CD4-positive, alpha-beta T cell (primary cell): Measurements from ENCODE around the gene CDC25A. TPM values are rescaled to one million over a fixed set of nuclear protein-coding genes. Genes with fewer than 3 reads are reported as not detected.

Experiments used
- ATAC-seq: fragments of 200-7000 bp; cut with Tn5 transposase; one replicate; pipeline ENCODE4 v1.10.0; 2022; ENCODE audit warnings: mild to moderate bottlenecking; ENCODE audit not compliant: poor library complexity
- CTCF ChIA-PET: fragments of 350-600 bp; sonication (Branson Sonifier 250); formaldehyde crosslinking; loops from one replicate; lab custom pipeline; 2021; ENCODE audit warnings: antibody characterized with exemption, inconsistent platforms; lab: Charles Lee
- POLR2A ChIA-PET: fragments of 350-600 bp; sonication (Branson Sonifier 250); formaldehyde crosslinking; loops from one replicate; lab custom pipeline; 2021; ENCODE audit warnings: antibody characterized with exemption, inconsistent platforms; lab: Charles Lee
- DNase-seq, 14 experiments: peaks; one replicate each; pipeline ENCODE4 v3.0.0-alpha.2; 2013 to 2020; ENCODE audit warnings: mixed read lengths in 2 of 14
- H3K27ac ChIP-seq, 2 donors: one replicate each; pipeline versions ENCODE4 v1.5.1 to v1.7.0; 2013; ENCODE audit warnings: low read length in 2 of 2, low read depth in 1 of 2, mild to moderate bottlenecking in 1 of 2
- H3K27me3 ChIP-seq, 2 experiments: 1 replicate in 1 of 2; 2 replicates in 1 of 2; pipeline versions ENCODE4 v1.6.1 to v1.7.0; 2013; ENCODE audit warnings: low read length in 2 of 2, control low read depth in 1 of 2, mild to moderate bottlenecking in 1 of 2, moderate library complexity in 1 of 2; ENCODE audit not compliant: insufficient read depth in 2 of 2, control insufficient read depth in 1 of 2
- H3K36me3 ChIP-seq: one replicate; pipeline ENCODE4 v1.6.1; 2013; ENCODE audit warnings: low read length, control low read depth; ENCODE audit not compliant: insufficient read depth
- H3K4me1 ChIP-seq: one replicate; pipeline ENCODE4 v1.6.1; 2013; ENCODE audit warnings: low read length, control low read depth; ENCODE audit not compliant: insufficient read depth
- H3K4me3 ChIP-seq: one replicate; pipeline ENCODE4 v1.5.1; 2013; ENCODE audit warnings: mild to moderate bottlenecking, low read length, moderate library complexity
- H3K9me3 ChIP-seq, 2 experiments: 1 replicate in 1 of 2; 2 replicates in 1 of 2; pipeline versions ENCODE4 v1.6.1 to v1.7.0; 2013; ENCODE audit warnings: low read length in 2 of 2, mild to moderate bottlenecking in 2 of 2, control low read depth in 1 of 2, moderate library complexity in 1 of 2; ENCODE audit not compliant: control insufficient read depth in 1 of 2, insufficient read depth in 1 of 2
- H3K27ac Mint-ChIP-seq: one replicate; pipeline ENCODE4 v1.8.0; 2020; ENCODE audit warnings: mixed read lengths
- H3K27me3 Mint-ChIP-seq: one replicate; pipeline ENCODE4 v1.8.0; 2021; ENCODE audit warnings: mixed read lengths
- H3K36me3 Mint-ChIP-seq: one replicate; pipeline ENCODE4 v1.8.0; 2021; ENCODE audit warnings: low read depth, mixed read lengths
- H3K4me1 Mint-ChIP-seq: one replicate; pipeline ENCODE4 v1.8.0; 2021; ENCODE audit warnings: low read depth, mixed read lengths
- H3K4me3 Mint-ChIP-seq: one replicate; pipeline ENCODE4 v1.8.0; 2020; ENCODE audit warnings: mild to moderate bottlenecking, mixed read lengths
- H3K9me3 Mint-ChIP-seq: one replicate; pipeline ENCODE4 v1.8.0; 2020; ENCODE audit warnings: mixed read lengths
- CTCF ChIP-seq: fragments of 200-600 bp; IDR thresholded peaks from one replicate; pipeline ENCODE4 v1.8.0; 2022; ENCODE audit warnings: antibody characterized with exemption, mild to moderate bottlenecking
- intact Hi-C, 2 experiments: fragments of 100-400 bp; cut with DNase I in 1 of 2; cut with micrococcal nuclease in 1 of 2; formaldehyde crosslinking; loops; one replicate each; pipeline versions ENCODE4 v1.15.1 to v1.9.0; 2023 to 2025; cut with DNase I, micrococcal nuclease
- total RNA-seq, 174 experiments: library from RNA in 2 of 174; stranded (reverse) in 2 of 174; gene quantifications; one replicate each; pipeline ENCODE4 v1.2.3 and lab custom pipeline; 2021 to 2026

Gene CDC25A
- total RNA-seq, 2 experiments from 2014 or later: 0.14 TPM; not detected in 1

DNA sequence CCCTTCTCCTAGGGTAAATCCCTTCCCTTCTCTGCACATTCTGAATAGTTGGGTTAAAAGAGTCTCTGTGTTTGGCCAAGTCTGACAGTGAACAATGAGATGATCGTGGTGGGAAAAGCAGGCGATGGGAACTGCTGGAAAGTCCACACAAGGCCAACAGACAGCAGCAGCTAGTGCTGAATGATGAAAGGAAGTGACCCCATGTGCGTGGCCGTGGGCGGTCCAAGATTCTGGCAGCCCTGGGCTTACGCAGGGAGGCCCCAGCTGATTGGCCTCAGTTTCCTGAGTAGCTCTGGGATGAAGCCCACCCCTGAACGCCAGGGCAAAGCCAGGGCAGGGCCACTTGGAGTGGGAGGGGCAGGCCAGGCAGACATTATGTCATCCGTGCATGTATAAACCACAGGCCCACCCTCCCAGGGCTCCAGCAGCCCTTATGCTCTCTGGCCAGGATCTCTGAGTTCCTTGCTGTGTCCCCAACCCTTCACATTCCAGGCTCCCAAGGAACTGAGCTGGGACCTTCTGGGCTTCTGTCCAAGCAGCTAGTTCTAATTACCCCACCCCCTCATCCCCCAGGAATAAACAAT lies 57.8 kb downstream of the CDC25A start:
- TF ChIP-seq CTCF: no peak
- H3K4me3 ChIP-seq: no peak overlapping the region
- ATAC-seq: no peak
- no peaks in the 10 kb centered on the region for H3K27me3 ChIP-seq
- Mint-ChIP-seq H3K4me3 (no peak overlapping the region), H3K4me1 (no peaks in the 10 kb centered on the region), H3K27me3 (no peaks in the 10 kb centered on the region), H3K36me3 (no peaks in the 10 kb centered on the region), H3K27ac (no peak overlapping the region), H3K9me3 (no peaks in the 10 kb centered on the region)
- POLR2A ChIA-PET: no interaction called here
- H3K9me3 ChIP-seq: no peaks in the 10 kb centered on the region
- no peak overlapping the region for H3K27ac ChIP-seq
- no peak for DNase-seq
- no peaks in the 10 kb centered on the region for H3K36me3 ChIP-seq
- intact Hi-C loops: no loop called here
- CTCF ChIA-PET: no interaction called here
- no peaks in the 10 kb centered on the region for H3K4me1 ChIP-seq

- no peaks in the 10 kb centered on the region for H3K36me3 ChIP-seq
- H3K27me3 ChIP-seq: no peaks in the 10 kb centered on the region
- H3K27me3 Mint-ChIP-seq: no peaks in the 10 kb centered on the region
- H3K4me1 ChIP-seq: no peaks in the 10 kb centered on the region
- H3K27ac ChIP-seq: no peak overlapping the region
- no peak overlapping the region for H3K27ac Mint-ChIP-seq
- H3K36me3 Mint-ChIP-seq: no peaks in the 10 kb centered on the region
- H3K4me1 Mint-ChIP-seq: no peaks in the 10 kb centered on the region
- H3K4me3 ChIP-seq: no peak overlapping the region
- DNase-seq (no peak), ATAC-seq (no peak)
- intact Hi-C loops: no loop called here
- POLR2A ChIA-PET: no interaction called here
- no peaks in the 10 kb centered on the region for H3K9me3 Mint-ChIP-seq
- no peaks in the 10 kb centered on the region for H3K9me3 ChIP-seq
- TF ChIP-seq CTCF: no peak
- CTCF ChIA-PET: no interaction called here
- no peak overlapping the region for H3K4me3 Mint-ChIP-seq
Observed at GRCh38 chr3:48129921-48130320, 58.3 kb downstream of the CDC25A start.

GRCh38 chr3:48128774-48129173 lies 59.4 kb downstream of the CDC25A start:
- CTCF ChIA-PET: interaction anchor here (0.6 kb wide), 1 partner anchor 44 kb away, joined by 3 read pairs; no protein-coding TSS in a partner anchor
- no peaks in the 10 kb centered on the region for H3K9me3 Mint-ChIP-seq

More at GRCh38 chr3:48128774-48129173, 59.4 kb downstream of the CDC25A start:
- intact Hi-C loops: no loop called here
- H3K9me3 ChIP-seq: no peaks in the 10 kb centered on the region
- no peaks in the 10 kb centered on the region for H3K27me3 ChIP-seq
- no peak for TF ChIP-seq CTCF
- Mint-ChIP-seq H3K4me1 (no peaks in the 10 kb centered on the region), H3K36me3 (no peaks in the 10 kb centered on the region), H3K4me3 (no peak overlapping the region), H3K27me3 (no peaks in the 10 kb centered on the region), H3K27ac (no peak overlapping the region)
- no peak overlapping the region for H3K27ac ChIP-seq
- DNase-seq (no peak), ATAC-seq (no peak)
- H3K4me1 ChIP-seq: no peaks in the 10 kb centered on the region
- POLR2A ChIA-PET: no interaction called here
- H3K36me3 ChIP-seq: no peaks in the 10 kb centered on the region
- H3K4me3 ChIP-seq: no peak overlapping the region
